GM23338 (cell line): Measurements from ENCODE around the gene FGF23. TPM values are rescaled to one million over a fixed set of nuclear protein-coding genes. Genes with fewer than 3 reads are reported as not detected.
"Not testable (repeated sequence)": the region's sequence is repeated elsewhere in the genome, so short reads cannot be mapped to it uniquely, and the experiment has no call there.

Experiments
- ATAC-seq: fragments of 200-7000 bp; cut with Tn5 transposase; 3 replicates; pipeline ENCODE4 v1.9.1; 2020
- DNase-seq: peaks from one replicate; pipeline ENCODE4 v3.0.0-alpha.2; 2015; ENCODE audit warnings: low spot score
- H2AFZ ChIP-seq: fragments of 200-600 bp; sonication (generic); 2 replicates; pipeline ENCODE4 v1.8.0; 2016; ENCODE audit warnings: antibody characterized with exemption, mild to moderate bottlenecking, moderate library complexity
- H3F3A ChIP-seq: fragments of 200-600 bp; sonication (generic); replicated peaks from 2 replicates; pipeline ENCODE4 v1.8.0; 2017; ENCODE audit warnings: antibody characterized with exemption, mixed run types, low read depth
- H3K27ac ChIP-seq: fragments of 200-600 bp; sonication (generic); 2 replicates; pipeline ENCODE4 v1.6.1; 2016; ENCODE audit warnings: low read depth
- H3K27me3 ChIP-seq: fragments of 200-600 bp; sonication (generic); 2 replicates; pipeline ENCODE4 v1.8.0; 2016; ENCODE audit warnings: mild to moderate bottlenecking, mixed run types, moderate library complexity; ENCODE audit not compliant: insufficient read depth
- H3K36me3 ChIP-seq: fragments of 200-600 bp; sonication (generic); 2 replicates; pipeline ENCODE4 v1.8.0; 2016; ENCODE audit warnings: mild to moderate bottlenecking; ENCODE audit not compliant: insufficient read depth
- H3K4me1 ChIP-seq: fragments of 200-600 bp; sonication (generic); 2 replicates; pipeline ENCODE4 v1.8.0; 2016; ENCODE audit warnings: mild to moderate bottlenecking, moderate library complexity; ENCODE audit not compliant: insufficient read depth
- H3K4me2 ChIP-seq: fragments of 200-600 bp; sonication (generic); 2 replicates; pipeline ENCODE4 v1.7.1; 2017; ENCODE audit warnings: mixed run types
- H3K4me3 ChIP-seq: fragments of 200-600 bp; sonication (generic); 2 replicates; pipeline ENCODE4 v1.6.1; 2016; ENCODE audit warnings: mixed run types
- H3K79me2 ChIP-seq: fragments of 200-600 bp; sonication (generic); replicated peaks from 2 replicates; pipeline ENCODE4 v1.8.0; 2017; ENCODE audit warnings: mild to moderate bottlenecking; ENCODE audit not compliant: insufficient read depth
- H3K9me2 ChIP-seq: fragments of 200-600 bp; sonication (generic); 2 replicates; pipeline ENCODE4 v1.8.0; 2017; ENCODE audit not compliant: insufficient read depth
- H4K20me1 ChIP-seq: fragments of 200-600 bp; sonication (generic); replicated peaks from 2 replicates; pipeline ENCODE4 v1.8.0; 2017; ENCODE audit warnings: mild to moderate bottlenecking; ENCODE audit not compliant: insufficient read depth
- H3K27ac Mint-ChIP-seq: 2 replicates; pipeline ENCODE4 v1.8.0; 2020; ENCODE audit warnings: inconsistent platforms, mild to moderate bottlenecking, moderate library complexity, mixed read lengths
- H3K27me3 Mint-ChIP-seq: 3 replicates; pipeline ENCODE4 v1.8.0; 2022; ENCODE audit warnings: low read depth, mild to moderate bottlenecking, moderate library complexity, mixed read lengths, inconsistent platforms; ENCODE audit not compliant: insufficient read depth, poor library complexity
- H3K36me3 Mint-ChIP-seq: 3 replicates; pipeline ENCODE4 v1.8.0; 2021; ENCODE audit warnings: low read depth, mild to moderate bottlenecking, inconsistent platforms, moderate library complexity, mixed read lengths
- H3K4me1 Mint-ChIP-seq: 3 replicates; pipeline ENCODE4 v1.8.0; 2020; ENCODE audit warnings: mild to moderate bottlenecking, inconsistent platforms, mixed read lengths
- H3K4me3 Mint-ChIP-seq: 3 replicates; pipeline ENCODE4 v1.8.0; 2021; ENCODE audit warnings: moderate library complexity, mild to moderate bottlenecking, inconsistent platforms, mixed read lengths
- H3K9me3 Mint-ChIP-seq: 3 replicates; pipeline ENCODE4 v1.8.0; 2020; ENCODE audit warnings: moderate library complexity, mild to moderate bottlenecking, inconsistent platforms, mixed read lengths
- CREB1 ChIP-seq: fragments of 250-450 bp; sonication (Bioruptor Pico); IDR thresholded peaks from 2 replicates; pipeline ENCODE4 v1.5.0; 2020; ENCODE audit warnings: low read depth, mild to moderate bottlenecking, moderate library complexity
- EZH2phosphoT487 ChIP-seq: fragments of 200-600 bp; sonication (generic); IDR thresholded peaks from one replicate; pipeline ENCODE4 v1.8.1; 2018; ENCODE audit warnings: antibody characterized with exemption; ENCODE audit not compliant: unreplicated experiment
- NANOG ChIP-seq: IDR thresholded peaks from 2 replicates; pipeline ENCODE4 v1.6.1; 2016; ENCODE audit warnings: antibody characterized with exemption, borderline replicate concordance
- ZNF331 ChIP-seq: fragments of 250-450 bp; sonication (Bioruptor Pico); IDR thresholded peaks from 2 replicates; pipeline ENCODE4 v1.5.0; 2020; ENCODE audit warnings: low read depth, mild to moderate bottlenecking, moderate library complexity
- polyA plus RNA-seq: library from polyadenylated mRNA; unstranded; fragments of >200 nt; fragmentation: Nextera tagmentation; extraction: Ambion mirVana; gene quantifications from 2 replicates; pipeline ENCODE4 v1.2.1, GENCODE V29; 2016
- total RNA-seq: library from RNA; depleted of rRNA; stranded (reverse); fragments of >200 nt; shearing (Covaris generic); gene quantifications from 2 replicates; pipeline ENCODE4 v1.2.3, GENCODE V29; 2014
- TF ChIP-seq, protein P1 (sequence below): fragments of 250-450 bp; sonication (Bioruptor Pico); IDR thresholded peaks from 2 replicates; pipeline ENCODE4 v1.5.0; 2020; ENCODE audit warnings: mild to moderate bottlenecking, moderate library complexity
- TF ChIP-seq, protein P2 (sequence below): IDR thresholded peaks from one replicate; pipeline ENCODE4 v1.6.1; 2018; ENCODE audit warnings: antibody characterized with exemption; ENCODE audit not compliant: unreplicated experiment
- TF ChIP-seq, protein P3 (sequence below): IDR thresholded peaks from 2 replicates; pipeline ENCODE4 v1.6.1; 2016; ENCODE audit warnings: antibody characterized with exemption

The FGF23 gene
- total and polyA plus RNA-seq, 2 experiments from 2014 or later: 0.44 to 0.56 TPM

DNA sequence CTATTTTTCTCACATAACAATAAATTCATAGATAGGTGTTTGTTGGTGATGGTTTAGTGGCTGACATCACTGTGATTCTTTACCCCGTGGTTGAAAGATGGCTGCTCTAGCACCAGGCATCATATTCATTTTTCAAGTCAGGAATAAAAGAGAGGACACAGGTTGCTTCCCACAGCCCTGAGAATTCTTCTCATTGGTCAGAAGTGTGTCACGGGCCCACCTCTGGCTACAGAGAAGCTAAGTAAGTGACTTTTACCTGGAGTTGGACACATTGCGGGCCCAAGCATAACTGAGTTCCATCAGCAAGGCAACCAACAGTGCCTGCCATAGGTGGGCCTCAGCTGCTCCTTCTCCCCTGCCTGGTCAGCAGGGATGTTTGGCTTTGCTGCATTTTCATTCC, 27.6 kb upstream of the FGF23 start (continued):
- TF ChIP-seq, protein P1, sequence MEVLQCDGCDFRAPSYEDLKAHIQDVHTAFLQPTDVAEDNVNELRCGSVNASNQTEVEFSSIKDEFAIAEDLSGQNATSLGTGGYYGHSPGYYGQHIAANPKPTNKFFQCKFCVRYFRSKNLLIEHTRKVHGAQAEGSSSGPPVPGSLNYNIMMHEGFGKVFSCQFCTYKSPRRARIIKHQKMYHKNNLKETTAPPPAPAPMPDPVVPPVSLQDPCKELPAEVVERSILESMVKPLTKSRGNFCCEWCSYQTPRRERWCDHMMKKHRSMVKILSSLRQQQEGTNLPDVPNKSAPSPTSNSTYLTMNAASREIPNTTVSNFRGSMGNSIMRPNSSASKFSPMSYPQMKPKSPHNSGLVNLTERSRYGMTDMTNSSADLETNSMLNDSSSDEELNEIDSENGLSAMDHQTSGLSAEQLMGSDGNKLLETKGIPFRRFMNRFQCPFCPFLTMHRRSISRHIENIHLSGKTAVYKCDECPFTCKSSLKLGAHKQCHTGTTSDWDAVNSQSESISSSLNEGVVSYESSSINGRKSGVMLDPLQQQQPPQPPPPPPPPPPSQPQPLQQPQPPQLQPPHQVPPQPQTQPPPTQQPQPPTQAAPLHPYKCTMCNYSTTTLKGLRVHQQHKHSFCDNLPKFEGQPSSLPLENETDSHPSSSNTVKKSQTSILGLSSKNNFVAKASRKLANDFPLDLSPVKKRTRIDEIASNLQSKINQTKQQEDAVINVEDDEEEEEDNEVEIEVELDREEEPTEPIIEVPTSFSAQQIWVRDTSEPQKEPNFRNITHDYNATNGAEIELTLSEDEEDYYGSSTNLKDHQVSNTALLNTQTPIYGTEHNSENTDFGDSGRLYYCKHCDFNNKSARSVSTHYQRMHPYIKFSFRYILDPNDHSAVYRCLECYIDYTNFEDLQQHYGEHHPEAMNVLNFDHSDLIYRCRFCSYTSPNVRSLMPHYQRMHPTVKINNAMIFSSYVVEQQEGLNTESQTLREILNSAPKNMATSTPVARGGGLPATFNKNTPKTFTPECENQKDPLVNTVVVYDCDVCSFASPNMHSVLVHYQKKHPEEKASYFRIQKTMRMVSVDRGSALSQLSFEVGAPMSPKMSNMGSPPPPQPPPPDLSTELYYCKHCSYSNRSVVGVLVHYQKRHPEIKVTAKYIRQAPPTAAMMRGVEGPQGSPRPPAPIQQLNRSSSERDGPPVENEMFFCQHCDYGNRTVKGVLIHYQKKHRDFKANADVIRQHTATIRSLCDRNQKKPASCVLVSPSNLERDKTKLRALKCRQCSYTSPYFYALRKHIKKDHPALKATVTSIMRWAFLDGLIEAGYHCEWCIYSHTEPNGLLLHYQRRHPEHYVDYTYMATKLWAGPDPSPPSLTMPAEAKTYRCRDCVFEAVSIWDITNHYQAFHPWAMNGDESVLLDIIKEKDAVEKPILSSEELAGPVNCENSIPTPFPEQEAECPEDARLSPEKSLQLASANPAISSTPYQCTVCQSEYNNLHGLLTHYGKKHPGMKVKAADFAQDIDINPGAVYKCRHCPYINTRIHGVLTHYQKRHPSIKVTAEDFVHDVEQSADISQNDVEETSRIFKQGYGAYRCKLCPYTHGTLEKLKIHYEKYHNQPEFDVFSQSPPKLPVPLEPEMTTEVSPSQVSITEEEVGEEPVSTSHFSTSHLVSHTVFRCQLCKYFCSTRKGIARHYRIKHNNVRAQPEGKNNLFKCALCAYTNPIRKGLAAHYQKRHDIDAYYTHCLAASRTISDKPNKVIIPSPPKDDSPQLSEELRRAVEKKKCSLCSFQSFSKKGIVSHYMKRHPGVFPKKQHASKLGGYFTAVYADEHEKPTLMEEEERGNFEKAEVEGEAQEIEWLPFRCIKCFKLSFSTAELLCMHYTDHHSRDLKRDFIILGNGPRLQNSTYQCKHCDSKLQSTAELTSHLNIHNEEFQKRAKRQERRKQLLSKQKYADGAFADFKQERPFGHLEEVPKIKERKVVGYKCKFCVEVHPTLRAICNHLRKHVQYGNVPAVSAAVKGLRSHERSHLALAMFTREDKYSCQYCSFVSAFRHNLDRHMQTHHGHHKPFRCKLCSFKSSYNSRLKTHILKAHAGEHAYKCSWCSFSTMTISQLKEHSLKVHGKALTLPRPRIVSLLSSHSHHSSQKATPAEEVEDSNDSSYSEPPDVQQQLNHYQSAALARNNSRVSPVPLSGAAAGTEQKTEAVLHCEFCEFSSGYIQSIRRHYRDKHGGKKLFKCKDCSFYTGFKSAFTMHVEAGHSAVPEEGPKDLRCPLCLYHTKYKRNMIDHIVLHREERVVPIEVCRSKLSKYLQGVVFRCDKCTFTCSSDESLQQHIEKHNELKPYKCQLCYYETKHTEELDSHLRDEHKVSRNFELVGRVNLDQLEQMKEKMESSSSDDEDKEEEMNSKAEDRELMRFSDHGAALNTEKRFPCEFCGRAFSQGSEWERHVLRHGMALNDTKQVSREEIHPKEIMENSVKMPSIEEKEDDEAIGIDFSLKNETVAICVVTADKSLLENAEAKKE (CRISPR knock-in tag): no peak
- TF ChIP-seq, protein P2, sequence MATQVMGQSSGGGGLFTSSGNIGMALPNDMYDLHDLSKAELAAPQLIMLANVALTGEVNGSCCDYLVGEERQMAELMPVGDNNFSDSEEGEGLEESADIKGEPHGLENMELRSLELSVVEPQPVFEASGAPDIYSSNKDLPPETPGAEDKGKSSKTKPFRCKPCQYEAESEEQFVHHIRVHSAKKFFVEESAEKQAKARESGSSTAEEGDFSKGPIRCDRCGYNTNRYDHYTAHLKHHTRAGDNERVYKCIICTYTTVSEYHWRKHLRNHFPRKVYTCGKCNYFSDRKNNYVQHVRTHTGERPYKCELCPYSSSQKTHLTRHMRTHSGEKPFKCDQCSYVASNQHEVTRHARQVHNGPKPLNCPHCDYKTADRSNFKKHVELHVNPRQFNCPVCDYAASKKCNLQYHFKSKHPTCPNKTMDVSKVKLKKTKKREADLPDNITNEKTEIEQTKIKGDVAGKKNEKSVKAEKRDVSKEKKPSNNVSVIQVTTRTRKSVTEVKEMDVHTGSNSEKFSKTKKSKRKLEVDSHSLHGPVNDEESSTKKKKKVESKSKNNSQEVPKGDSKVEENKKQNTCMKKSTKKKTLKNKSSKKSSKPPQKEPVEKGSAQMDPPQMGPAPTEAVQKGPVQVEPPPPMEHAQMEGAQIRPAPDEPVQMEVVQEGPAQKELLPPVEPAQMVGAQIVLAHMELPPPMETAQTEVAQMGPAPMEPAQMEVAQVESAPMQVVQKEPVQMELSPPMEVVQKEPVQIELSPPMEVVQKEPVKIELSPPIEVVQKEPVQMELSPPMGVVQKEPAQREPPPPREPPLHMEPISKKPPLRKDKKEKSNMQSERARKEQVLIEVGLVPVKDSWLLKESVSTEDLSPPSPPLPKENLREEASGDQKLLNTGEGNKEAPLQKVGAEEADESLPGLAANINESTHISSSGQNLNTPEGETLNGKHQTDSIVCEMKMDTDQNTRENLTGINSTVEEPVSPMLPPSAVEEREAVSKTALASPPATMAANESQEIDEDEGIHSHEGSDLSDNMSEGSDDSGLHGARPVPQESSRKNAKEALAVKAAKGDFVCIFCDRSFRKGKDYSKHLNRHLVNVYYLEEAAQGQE: no peak
- TF ChIP-seq EZH2phosphoT487 (no peak), NANOG (no peak), ZNF331 (no peak), CREB1 (CRISPR knock-in tag) (no peak)
- TF ChIP-seq, protein P3, sequence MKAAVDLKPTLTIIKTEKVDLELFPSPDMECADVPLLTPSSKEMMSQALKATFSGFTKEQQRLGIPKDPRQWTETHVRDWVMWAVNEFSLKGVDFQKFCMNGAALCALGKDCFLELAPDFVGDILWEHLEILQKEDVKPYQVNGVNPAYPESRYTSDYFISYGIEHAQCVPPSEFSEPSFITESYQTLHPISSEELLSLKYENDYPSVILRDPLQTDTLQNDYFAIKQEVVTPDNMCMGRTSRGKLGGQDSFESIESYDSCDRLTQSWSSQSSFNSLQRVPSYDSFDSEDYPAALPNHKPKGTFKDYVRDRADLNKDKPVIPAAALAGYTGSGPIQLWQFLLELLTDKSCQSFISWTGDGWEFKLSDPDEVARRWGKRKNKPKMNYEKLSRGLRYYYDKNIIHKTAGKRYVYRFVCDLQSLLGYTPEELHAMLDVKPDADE: no peak

DNA sequence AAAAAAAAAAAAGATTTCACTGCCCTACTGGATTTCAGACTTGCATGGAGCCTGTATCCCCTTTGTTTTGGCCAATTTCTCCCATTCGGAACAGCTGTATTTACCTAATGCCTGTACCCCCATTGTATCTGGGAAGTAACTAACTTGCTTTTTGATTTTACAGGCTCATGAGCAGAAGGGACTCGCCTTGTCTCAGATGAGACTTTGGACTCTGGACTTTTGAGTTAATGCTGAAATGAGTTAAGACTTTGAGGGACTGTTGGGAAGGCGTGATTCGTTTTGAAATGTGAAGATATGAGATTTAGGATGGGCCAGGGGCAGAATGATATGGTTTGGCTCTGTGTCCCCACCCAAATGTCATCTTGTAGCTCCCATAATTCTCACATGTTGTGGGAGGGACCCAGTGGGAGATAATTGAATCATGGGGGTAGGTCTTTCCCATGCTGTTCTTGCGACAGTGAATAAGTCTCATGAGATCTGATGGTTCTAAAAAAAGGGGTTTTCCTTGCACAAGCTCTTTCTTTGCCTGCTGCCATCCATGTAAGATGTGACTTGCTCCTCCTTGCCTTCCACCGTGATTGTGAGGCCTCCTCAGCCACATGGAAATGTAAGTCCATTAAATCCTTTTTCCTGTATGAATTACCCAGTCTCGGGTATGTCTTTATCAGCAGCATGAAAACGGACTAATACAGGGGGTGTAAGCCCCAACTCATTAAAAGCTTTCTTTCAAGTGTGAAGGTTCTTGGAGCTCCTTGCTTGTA, 25.5 kb upstream of the FGF23 start:
- not testable (repeated sequence) for H3K27ac ChIP-seq, H3F3A ChIP-seq, H2AFZ ChIP-seq, H3K27me3 ChIP-seq, H3K4me1 ChIP-seq, H3K36me3 Mint-ChIP-seq, H3K4me3 ChIP-seq, H3K27ac Mint-ChIP-seq, H4K20me1 ChIP-seq, H3K79me2 ChIP-seq, H3K4me2 ChIP-seq, ATAC-seq, H3K27me3 Mint-ChIP-seq, H3K4me1 Mint-ChIP-seq, DNase-seq, H3K9me2 ChIP-seq, H3K36me3 ChIP-seq, H3K4me3 Mint-ChIP-seq
- peaks cover 15% of the 10 kb centered on the region for H3K9me3 Mint-ChIP-seq
